ENCODE measurements around the gene HHAT.

GRCh38 chr1:210482491-210482890, 153.8 kb downstream of the HHAT start:
- no peak for TF ChIP-seq CTCF (conservative IDR thresholded peaks at IDR 0.05; ENCODE audit: low read depth, low read length)
- TF ChIP-seq BHLHE40 (IDR thresholded peaks at IDR 0.05; ENCODE audit: low read depth, low read length), result no peak
- TF ChIP-seq POLR2A (IDR thresholded peaks at IDR 0.05; ENCODE audit: low read depth, low read length), result no peak
